ENCODE measurements around the gene HOXD9.

DNA sequence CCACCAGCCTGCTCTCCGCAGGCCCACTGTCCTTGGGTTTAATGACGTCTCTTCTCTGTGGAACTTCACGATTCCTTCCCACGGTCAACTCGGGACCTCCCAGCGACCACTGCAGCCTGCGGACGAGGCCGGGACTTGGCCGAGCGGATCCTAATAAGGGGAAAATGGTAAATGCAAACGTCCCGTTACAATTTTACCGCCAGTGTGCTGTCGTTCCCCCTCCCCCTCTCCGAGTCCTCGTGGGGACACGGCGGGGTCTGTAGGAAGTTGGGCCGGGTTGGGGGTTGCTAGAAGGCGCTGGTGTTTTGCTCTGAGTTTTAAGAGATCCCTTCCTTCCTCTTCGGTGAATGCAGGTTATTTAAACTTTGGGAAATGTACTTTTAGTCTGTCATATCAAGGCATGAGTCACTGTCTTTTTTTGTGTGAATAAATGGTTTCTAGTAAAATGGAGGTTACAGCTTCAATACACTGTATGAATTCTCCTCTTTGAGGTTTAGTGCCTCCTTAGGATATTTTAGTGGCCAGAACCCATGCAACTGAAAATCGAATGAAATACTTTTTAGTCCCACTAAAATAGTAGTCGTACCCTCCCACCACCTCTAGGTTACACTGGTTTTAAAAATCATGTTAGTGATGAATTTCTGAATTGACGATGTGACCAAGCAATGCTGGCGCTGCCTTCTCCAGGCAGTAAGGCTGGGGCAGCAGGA lies 13.2 kb upstream of the HOXD9 start:
- TF ChIP-seq CTCF (IDR thresholded peaks at IDR 0.05), result no peak
- TF ChIP-seq EP300 (IDR thresholded peaks at IDR 0.05; ENCODE audit: low read depth), result no peak
- TF ChIP-seq POLR2A (IDR thresholded peaks at IDR 0.05), result no peak

Data from transverse colon (tissue), 3 donors.